ENCODE measurements around the gene FAT4. TPM values are rescaled to one million over a fixed set of nuclear protein-coding genes. Genes with fewer than 3 reads are reported as not detected.

The FAT4 gene
- total and polyA plus RNA-seq, 2 donors (not counting 3 experiments of a cell fraction or from before 2014, with no cell fraction given), result 16.4 to 39.1 TPM

GRCh38 chr4:125306533-125306932 is 8.2 kb upstream of the FAT4 start:
- dilution Hi-C loops (cut with MboI; ENCODE audit: extremely low pct_ligation_motif_present, low sequenced_read_pairs), result no loop called here
- no peak overlapping the region for H2AFZ ChIP-seq (ENCODE audit: low read depth, low read length)
- no peak overlapping the region for H3K27ac ChIP-seq (ENCODE audit: insufficient read depth, low read depth, low read length)
- intact Hi-C loops (cut with micrococcal nuclease), result no loop called here
- no peaks in the 10 kb centered on the region for H3K9me1 ChIP-seq (replicated peaks; ENCODE audit: control insufficient read depth, extremely low read depth, insufficient read depth, low read length)
- no peak for DNase-seq (ENCODE audit: low read depth, low spot score)
- no peaks in the 10 kb centered on the region for H3K9me3 ChIP-seq (replicated peaks; ENCODE audit: control insufficient read depth, insufficient read depth, low read length)
- ChIA-PET POLR2A (no interaction called here), CTCF (interaction anchor here (0.7 to 0.9 kb wide), 2 partner anchors 11 to 445 kb away, joined by 3 read pairs; no protein-coding TSS in a partner anchor)
- no peaks in the 10 kb centered on the region for H3K27me3 ChIP-seq (ENCODE audit: control insufficient read depth in 2 of 2, insufficient read depth in 2 of 2, low read length in 2 of 2)
- H4K20me1 ChIP-seq (replicated peaks; ENCODE audit: control insufficient read depth, extremely low read depth, insufficient read depth, low read length), result no peaks in the 10 kb centered on the region
- no peaks in the 10 kb centered on the region for H3K79me2 ChIP-seq (ENCODE audit: control insufficient read depth, insufficient read depth, low read length)
- FAIRE-seq, result no peak
- no TSS peak for BruUV-seq (replicated peaks)
- no peaks in the 10 kb centered on the region for H3K4me1 ChIP-seq (ENCODE audit: control insufficient read depth, extremely low read depth, insufficient read depth, low read length)
- H3K36me3 ChIP-seq (ENCODE audit: control insufficient read depth in 2 of 2, extremely low read depth in 1 of 2, insufficient read depth in 2 of 2, low read length in 2 of 2), result no peaks in the 10 kb centered on the region
- no peak overlapping the region for H3K4me2 ChIP-seq (ENCODE audit: insufficient read depth, low read length)
- no peak overlapping the region for H3K4me3 ChIP-seq (replicated peaks in 1 of 3; ENCODE audit: insufficient read depth in 1 of 3, low read depth in 1 of 3, low read length in 3 of 3)
- no peak overlapping the region for H3K9ac ChIP-seq (replicated peaks; ENCODE audit: extremely low read depth, insufficient read depth, low read length)
- TF ChIP-seq MAX (IDR thresholded peaks at IDR 0.05; ENCODE audit: insufficient read depth, insufficient read length), result no peak
- no peak for TF ChIP-seq CTCF (IDR thresholded peaks at IDR 0.05; ENCODE audit: extremely low read depth in 1 of 2, insufficient read depth in 1 of 2, low read depth in 1 of 2, low read length in 2 of 2)
- TF ChIP-seq JUN (IDR thresholded peaks at IDR 0.05; ENCODE audit: borderline replicate concordance, insufficient read depth, insufficient read length, low read depth), result no peak
- TF ChIP-seq POLR2A (IDR thresholded peaks at IDR 0.05; ENCODE audit: low read depth, low read length), result no peak
- TF ChIP-seq MYC (IDR thresholded peaks at IDR 0.05; ENCODE audit: low read depth, low read length), result no peak
- TF ChIP-seq POLR2AphosphoS5 (IDR thresholded peaks at IDR 0.05; ENCODE audit: insufficient read depth, low read depth, low read length), result no peak
- no peak for TF ChIP-seq FOS (IDR thresholded peaks at IDR 0.05; ENCODE audit: borderline replicate concordance, insufficient read depth, low read length)
- no peak for TF ChIP-seq EZH2 (IDR thresholded peaks at IDR 0.05; ENCODE audit: borderline replicate concordance, low read depth, low read length, severe bottlenecking)
- no peak for TF ChIP-seq GATA2 (IDR thresholded peaks at IDR 0.05; ENCODE audit: insufficient read depth, insufficient read length, low read depth, low read length)
